ENCODE data around the gene PRKCSH.

PRKCSH gene

GRCh38 chr19:11448410-11448809 is 13.0 kb downstream of the PRKCSH start:
- Histone ChIP-seq H4K20me1 (ENCODE audit: insufficient read depth, low read length, poor library complexity, severe bottlenecking) (no peaks in the 10 kb centered on the region), H3K27me3 (ENCODE audit: insufficient read depth, low read length, poor library complexity, severe bottlenecking) (no peaks in the 10 kb centered on the region), H3K4me3 (ENCODE audit: low read length, poor library complexity, severe bottlenecking) (no peak overlapping the region), H3K4me1 (ENCODE audit: insufficient read depth, low read length, poor library complexity, severe bottlenecking) (peaks cover 4% of the 10 kb centered on the region), H3K9me3 (ENCODE audit: insufficient read depth, low read depth, low read length) (no peaks in the 10 kb centered on the region), H3K4me2 (ENCODE audit: low read depth, low read length, poor library complexity, severe bottlenecking) (no peak overlapping the region), H3K9ac (ENCODE audit: low read depth, low read length, poor library complexity, severe bottlenecking) (no peak overlapping the region), H2AFZ (ENCODE audit: low read length) (no peak overlapping the region), H3K36me3 (ENCODE audit: insufficient read depth, low read length) (peaks cover 36% of the 10 kb centered on the region; the same call in 1 of the 2 replicates), H3K9me2 (replicated peaks; ENCODE audit: low read depth, low read length) (no peaks in the 10 kb centered on the region), H3K79me2 (ENCODE audit: insufficient read depth, low read length) (peaks cover 3% of the 10 kb centered on the region; the same call in 1 of the 2 replicates), H3F3A (ENCODE audit: low read depth) (no peaks in the 10 kb centered on the region)
- TF ChIP-seq EZH2phosphoT487 (IDR thresholded peaks at IDR 0.05; ENCODE audit: borderline replicate concordance) = no peak
- no peak for TF ChIP-seq CTCF (conservative IDR thresholded peaks at IDR 0.05; ENCODE audit: low read length)

GRCh38 chr19:11448923-11449554 is 13.6 kb downstream of the PRKCSH start:
- Histone ChIP-seq H3K4me2 (ENCODE audit: low read depth, low read length, poor library complexity, severe bottlenecking) (no peak overlapping the region), H3K9me2 (replicated peaks; ENCODE audit: low read depth, low read length) (no peaks in the 10 kb centered on the region), H2AFZ (ENCODE audit: low read length) (no peak overlapping the region), H3K4me1 (ENCODE audit: insufficient read depth, low read length, poor library complexity, severe bottlenecking) (peaks cover 3% of the 10 kb centered on the region), H3K9ac (ENCODE audit: low read depth, low read length, poor library complexity, severe bottlenecking) (no peak overlapping the region), H3K27me3 (ENCODE audit: insufficient read depth, low read length, poor library complexity, severe bottlenecking) (no peaks in the 10 kb centered on the region), H4K20me1 (ENCODE audit: insufficient read depth, low read length, poor library complexity, severe bottlenecking) (no peaks in the 10 kb centered on the region), H3F3A (ENCODE audit: low read depth) (no peaks in the 10 kb centered on the region), H3K9me3 (ENCODE audit: insufficient read depth, low read depth, low read length) (no peaks in the 10 kb centered on the region), H3K36me3 (ENCODE audit: insufficient read depth, low read length) (peaks cover 34% of the 10 kb centered on the region; the same call in 1 of the 2 replicates), H3K4me3 (ENCODE audit: low read length, poor library complexity, severe bottlenecking) (no peak overlapping the region), H3K79me2 (ENCODE audit: insufficient read depth, low read length) (peaks cover under 1% of the 10 kb centered on the region; the same call in 1 of the 2 replicates)
- TF ChIP-seq CTCF (conservative IDR thresholded peaks at IDR 0.05; ENCODE audit: low read length) (no peak), EZH2phosphoT487 (IDR thresholded peaks at IDR 0.05; ENCODE audit: borderline replicate concordance) (no peak)

GRCh38 chr19:11450570-11451326 is 15.3 kb downstream of the PRKCSH start:
- no peaks in the 10 kb centered on the region for H3K9me2 ChIP-seq (replicated peaks; ENCODE audit: low read depth, low read length)
- H4K20me1 ChIP-seq (ENCODE audit: insufficient read depth, low read length, poor library complexity, severe bottlenecking) = no peaks in the 10 kb centered on the region
- H3K4me1 ChIP-seq (ENCODE audit: insufficient read depth, low read length, poor library complexity, severe bottlenecking) = no peaks in the 10 kb centered on the region

More at GRCh38 chr19:11450570-11451326, 15.3 kb downstream of the PRKCSH start:
- TF ChIP-seq CTCF (conservative IDR thresholded peaks at IDR 0.05; ENCODE audit: low read length) = no peak
- TF ChIP-seq EZH2phosphoT487 (IDR thresholded peaks at IDR 0.05; ENCODE audit: borderline replicate concordance) = no peak
- H3F3A ChIP-seq (ENCODE audit: low read depth) = no peaks in the 10 kb centered on the region
- H3K36me3 ChIP-seq (ENCODE audit: insufficient read depth, low read length) = peaks cover 27% of the 10 kb centered on the region; the same call in 1 of the 2 replicates
- H3K4me2 ChIP-seq (ENCODE audit: low read depth, low read length, poor library complexity, severe bottlenecking) = no peak overlapping the region
- no peaks in the 10 kb centered on the region for H3K79me2 ChIP-seq (ENCODE audit: insufficient read depth, low read length)
- no peak overlapping the region for H2AFZ ChIP-seq (ENCODE audit: low read length)
- H3K27me3 ChIP-seq (ENCODE audit: insufficient read depth, low read length, poor library complexity, severe bottlenecking) = no peaks in the 10 kb centered on the region
- H3K9ac ChIP-seq (ENCODE audit: low read depth, low read length, poor library complexity, severe bottlenecking) = no peak overlapping the region
- H3K4me3 ChIP-seq (ENCODE audit: low read length, poor library complexity, severe bottlenecking) = no peak overlapping the region
- H3K9me3 ChIP-seq (ENCODE audit: insufficient read depth, low read depth, low read length) = no peaks in the 10 kb centered on the region

Data from Loucy (cell line).